Type B pancreatic cell (in vitro differentiated cells): ENCODE measurements around the gene ABLIM2. TPM values are rescaled to one million over a fixed set of nuclear protein-coding genes. Genes with fewer than 3 reads are reported as not detected.

ENCODE experiments used
- DNase-seq: peaks from one replicate; pipeline ENCODE4 v3.0.0; 2021; ENCODE audit warnings: mixed read lengths; ENCODE audit not compliant: unreplicated experiment; ENCODE audit errors: extremely low spot score
- H3K27ac Mint-ChIP-seq: 2 replicates; pipeline ENCODE4 v1.8.0; 2021; ENCODE audit warnings: mild to moderate bottlenecking, mixed read lengths
- H3K27me3 Mint-ChIP-seq: 2 replicates; pipeline ENCODE4 v1.8.0; 2021; ENCODE audit warnings: mixed read lengths
- H3K36me3 Mint-ChIP-seq: 2 replicates; pipeline ENCODE4 v1.8.0; 2021; ENCODE audit warnings: mixed read lengths
- H3K4me1 Mint-ChIP-seq: one replicate; pipeline ENCODE4 v1.8.0; 2021; ENCODE audit warnings: mixed read lengths; ENCODE audit not compliant: unreplicated experiment
- H3K4me3 Mint-ChIP-seq: 2 replicates; pipeline ENCODE4 v1.8.0; 2021; ENCODE audit warnings: mild to moderate bottlenecking, mixed read lengths
- H3K9me3 Mint-ChIP-seq: 2 replicates; pipeline ENCODE4 v1.8.0; 2021; ENCODE audit warnings: mixed read lengths
- total RNA-seq: library from RNA; stranded (reverse); gene quantifications from 2 replicates; pipeline ENCODE4 v1.2.1, GENCODE V29; 2021; ENCODE audit warnings: low replicate concordance
- TF ChIP-seq, protein P1 (sequence below): fragments of 200-600 bp; sonication (generic); conservative IDR thresholded peaks from 2 replicates; pipeline ENCODE4 v1.5.0; 2021; ENCODE audit warnings: antibody characterized with exemption, mild to moderate bottlenecking

Gene ABLIM2
- total RNA-seq, 1 donor from 2014 or later: 2.6 TPM

GRCh38 chr4:7974425-7974824, 184.2 kb downstream of the ABLIM2 start:
- Mint-ChIP-seq H3K36me3 (no peaks in the 10 kb centered on the region), H3K9me3 (peaks cover 5% of the 10 kb centered on the region), H3K27me3 (no peaks in the 10 kb centered on the region), H3K27ac (no peak overlapping the region), H3K4me3 (no peak overlapping the region), H3K4me1 (peaks cover 24% of the 10 kb centered on the region)
- TF ChIP-seq, protein P1, sequence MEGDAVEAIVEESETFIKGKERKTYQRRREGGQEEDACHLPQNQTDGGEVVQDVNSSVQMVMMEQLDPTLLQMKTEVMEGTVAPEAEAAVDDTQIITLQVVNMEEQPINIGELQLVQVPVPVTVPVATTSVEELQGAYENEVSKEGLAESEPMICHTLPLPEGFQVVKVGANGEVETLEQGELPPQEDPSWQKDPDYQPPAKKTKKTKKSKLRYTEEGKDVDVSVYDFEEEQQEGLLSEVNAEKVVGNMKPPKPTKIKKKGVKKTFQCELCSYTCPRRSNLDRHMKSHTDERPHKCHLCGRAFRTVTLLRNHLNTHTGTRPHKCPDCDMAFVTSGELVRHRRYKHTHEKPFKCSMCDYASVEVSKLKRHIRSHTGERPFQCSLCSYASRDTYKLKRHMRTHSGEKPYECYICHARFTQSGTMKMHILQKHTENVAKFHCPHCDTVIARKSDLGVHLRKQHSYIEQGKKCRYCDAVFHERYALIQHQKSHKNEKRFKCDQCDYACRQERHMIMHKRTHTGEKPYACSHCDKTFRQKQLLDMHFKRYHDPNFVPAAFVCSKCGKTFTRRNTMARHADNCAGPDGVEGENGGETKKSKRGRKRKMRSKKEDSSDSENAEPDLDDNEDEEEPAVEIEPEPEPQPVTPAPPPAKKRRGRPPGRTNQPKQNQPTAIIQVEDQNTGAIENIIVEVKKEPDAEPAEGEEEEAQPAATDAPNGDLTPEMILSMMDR: no peak
- no peak for DNase-seq

GRCh38 chr4:7973545-7973981, 185.1 kb downstream of the ABLIM2 start:
- no peak overlapping the region for H3K4me3 Mint-ChIP-seq
- peaks cover 5% of the 10 kb centered on the region for H3K9me3 Mint-ChIP-seq
- H3K36me3 Mint-ChIP-seq: no peaks in the 10 kb centered on the region
- no peaks in the 10 kb centered on the region for H3K27me3 Mint-ChIP-seq
- TF ChIP-seq, protein P1: no peak
- peak overlapping the region; percentile 98 for H3K27ac Mint-ChIP-seq
- no peak for DNase-seq
- H3K4me1 Mint-ChIP-seq: peaks cover 23% of the 10 kb centered on the region

- H3K4me1 Mint-ChIP-seq: peaks cover 31% of the 10 kb centered on the region
- no peak for DNase-seq
- H3K36me3 Mint-ChIP-seq: no peaks in the 10 kb centered on the region
- H3K27me3 Mint-ChIP-seq: no peaks in the 10 kb centered on the region
- peaks cover 5% of the 10 kb centered on the region for H3K9me3 Mint-ChIP-seq
- TF ChIP-seq, protein P1: no peak
- peak overlapping the region; percentile 98 for H3K27ac Mint-ChIP-seq
- H3K4me3 Mint-ChIP-seq: peak overlapping the region; percentile 84
Measured at GRCh38 chr4:7971881-7972500, 186.6 kb downstream of the ABLIM2 start.

DNA sequence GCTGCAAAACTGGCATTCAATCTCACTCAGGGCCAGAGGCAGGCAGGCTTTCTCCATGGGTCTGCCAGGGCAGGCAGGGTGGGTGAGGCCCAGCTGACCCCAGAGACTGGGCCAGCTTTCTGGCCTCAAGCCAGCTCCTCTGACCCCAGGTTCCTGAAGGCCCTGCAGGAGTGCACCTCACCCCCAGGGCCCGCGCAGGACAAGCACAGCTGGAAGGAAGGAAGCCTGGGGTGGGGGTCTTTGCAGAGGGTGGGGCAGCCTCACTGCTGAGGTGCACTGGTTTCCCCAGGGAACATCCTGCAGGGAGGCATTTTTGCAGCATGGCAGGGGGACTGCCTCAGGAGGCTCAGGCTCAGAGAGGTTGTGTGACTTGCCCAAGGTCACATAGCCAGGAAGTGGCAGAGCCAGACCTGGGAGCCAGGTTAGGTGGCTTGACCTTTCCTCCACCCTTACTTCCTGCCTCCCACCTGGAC, 187.4 kb downstream of the ABLIM2 start:
- H3K27ac Mint-ChIP-seq: peak overlapping the region; percentile 92
- TF ChIP-seq, protein P1: no peak
- no peak for DNase-seq
- no peaks in the 10 kb centered on the region for H3K27me3 Mint-ChIP-seq
- peaks cover 5% of the 10 kb centered on the region for H3K9me3 Mint-ChIP-seq
- H3K4me3 Mint-ChIP-seq: no peak overlapping the region
- H3K36me3 Mint-ChIP-seq: no peaks in the 10 kb centered on the region
- peaks cover 37% of the 10 kb centered on the region for H3K4me1 Mint-ChIP-seq

- DNase-seq: no peak
Measured at GRCh38 chr4:7970361-7970946, 188.2 kb downstream of the ABLIM2 start.

More at GRCh38 chr4:7970361-7970946, 188.2 kb downstream of the ABLIM2 start:
- Mint-ChIP-seq H3K36me3 (no peaks in the 10 kb centered on the region), H3K4me3 (peak overlapping the region; percentile 72), H3K27ac (peak overlapping the region; percentile 92), H3K4me1 (peaks cover 44% of the 10 kb centered on the region), H3K27me3 (no peaks in the 10 kb centered on the region), H3K9me3 (peaks cover 5% of the 10 kb centered on the region)
- TF ChIP-seq, protein P1: no peak
